ENCODE measurements around the gene APOL4.

The APOL4 gene

DNA sequence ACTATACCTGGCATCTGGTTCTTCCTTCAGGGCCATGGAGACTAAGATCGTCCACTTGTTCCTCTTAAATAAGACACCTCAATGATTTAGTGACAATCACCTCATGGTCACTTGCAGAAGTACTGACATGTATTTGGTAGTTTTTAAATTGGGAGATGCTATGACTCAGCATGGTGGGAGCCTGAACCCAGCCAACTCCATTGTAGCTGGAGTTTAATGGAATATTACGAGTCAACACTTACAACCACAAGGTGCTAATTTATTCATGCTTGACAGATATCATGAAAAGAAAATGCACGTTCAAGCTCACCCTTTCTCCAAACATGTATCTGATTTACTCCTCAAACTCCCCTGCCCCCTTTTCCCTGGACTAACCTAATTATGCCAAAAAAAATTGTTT, 24.4 kb downstream of the APOL4 start:
- in situ Hi-C loops (cut with MboI; ENCODE audit: low sequenced_read_pairs, unreplicated experiment), result no loop called here
- no peak for DNase-seq (ENCODE audit: low spot score)
- TF ChIP-seq, protein P1, sequence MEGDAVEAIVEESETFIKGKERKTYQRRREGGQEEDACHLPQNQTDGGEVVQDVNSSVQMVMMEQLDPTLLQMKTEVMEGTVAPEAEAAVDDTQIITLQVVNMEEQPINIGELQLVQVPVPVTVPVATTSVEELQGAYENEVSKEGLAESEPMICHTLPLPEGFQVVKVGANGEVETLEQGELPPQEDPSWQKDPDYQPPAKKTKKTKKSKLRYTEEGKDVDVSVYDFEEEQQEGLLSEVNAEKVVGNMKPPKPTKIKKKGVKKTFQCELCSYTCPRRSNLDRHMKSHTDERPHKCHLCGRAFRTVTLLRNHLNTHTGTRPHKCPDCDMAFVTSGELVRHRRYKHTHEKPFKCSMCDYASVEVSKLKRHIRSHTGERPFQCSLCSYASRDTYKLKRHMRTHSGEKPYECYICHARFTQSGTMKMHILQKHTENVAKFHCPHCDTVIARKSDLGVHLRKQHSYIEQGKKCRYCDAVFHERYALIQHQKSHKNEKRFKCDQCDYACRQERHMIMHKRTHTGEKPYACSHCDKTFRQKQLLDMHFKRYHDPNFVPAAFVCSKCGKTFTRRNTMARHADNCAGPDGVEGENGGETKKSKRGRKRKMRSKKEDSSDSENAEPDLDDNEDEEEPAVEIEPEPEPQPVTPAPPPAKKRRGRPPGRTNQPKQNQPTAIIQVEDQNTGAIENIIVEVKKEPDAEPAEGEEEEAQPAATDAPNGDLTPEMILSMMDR (IDR thresholded peaks at IDR 0.05; ENCODE audit: borderline replicate concordance, control extremely low read depth, extremely low read depth, insufficient read depth, missing control alignments), result no peak

DNA sequence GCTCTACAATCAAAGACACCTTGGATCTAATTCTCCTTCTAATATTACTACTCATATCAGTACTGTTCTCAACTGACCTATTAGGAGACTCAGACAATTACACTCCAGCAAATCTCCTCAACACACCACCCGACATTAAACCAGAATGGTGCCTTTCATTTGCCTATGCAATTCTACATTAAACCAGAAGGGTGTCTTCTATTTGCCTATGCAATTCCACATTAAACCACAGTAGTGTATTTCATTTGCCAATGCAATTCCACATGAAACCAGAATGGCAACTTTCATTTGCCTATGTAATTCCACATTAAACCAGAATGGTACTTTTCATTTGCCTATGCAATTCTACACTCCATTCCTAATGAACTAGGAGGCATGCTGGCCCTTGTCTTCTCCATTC, 25.7 kb downstream of the APOL4 start:
- DNase-seq (ENCODE audit: low spot score), result no peak
- TF ChIP-seq, protein P1 (IDR thresholded peaks at IDR 0.05; ENCODE audit: borderline replicate concordance, control extremely low read depth, extremely low read depth, insufficient read depth, missing control alignments), result no peak
- in situ Hi-C loops (cut with MboI; ENCODE audit: low sequenced_read_pairs, unreplicated experiment), result no loop called here

DNA sequence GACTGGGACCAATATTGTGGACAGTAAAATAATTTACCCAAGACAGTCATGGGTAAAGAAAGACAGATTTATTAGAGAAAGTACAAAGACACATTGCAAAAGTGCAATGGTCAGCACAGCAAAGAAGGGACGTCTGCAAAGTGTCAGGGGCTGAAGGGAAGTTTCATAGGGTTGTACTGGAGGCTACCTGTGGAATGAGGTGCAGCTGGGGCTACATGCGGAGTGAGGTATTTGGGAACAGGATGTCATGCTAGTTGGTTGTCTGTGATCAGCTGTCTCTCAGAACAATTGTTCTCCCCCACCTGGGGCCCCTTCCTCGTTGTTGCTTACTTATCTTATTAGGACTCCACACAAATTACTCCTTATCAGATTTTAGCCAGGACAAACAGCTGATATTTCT, 29.7 kb downstream of the APOL4 start:
- in situ Hi-C loops (cut with MboI; ENCODE audit: low sequenced_read_pairs, unreplicated experiment), result no loop called here
- no peak for DNase-seq (ENCODE audit: low spot score)
- TF ChIP-seq, protein P1 (IDR thresholded peaks at IDR 0.05; ENCODE audit: borderline replicate concordance, control extremely low read depth, extremely low read depth, insufficient read depth, missing control alignments), result no peak

DNA sequence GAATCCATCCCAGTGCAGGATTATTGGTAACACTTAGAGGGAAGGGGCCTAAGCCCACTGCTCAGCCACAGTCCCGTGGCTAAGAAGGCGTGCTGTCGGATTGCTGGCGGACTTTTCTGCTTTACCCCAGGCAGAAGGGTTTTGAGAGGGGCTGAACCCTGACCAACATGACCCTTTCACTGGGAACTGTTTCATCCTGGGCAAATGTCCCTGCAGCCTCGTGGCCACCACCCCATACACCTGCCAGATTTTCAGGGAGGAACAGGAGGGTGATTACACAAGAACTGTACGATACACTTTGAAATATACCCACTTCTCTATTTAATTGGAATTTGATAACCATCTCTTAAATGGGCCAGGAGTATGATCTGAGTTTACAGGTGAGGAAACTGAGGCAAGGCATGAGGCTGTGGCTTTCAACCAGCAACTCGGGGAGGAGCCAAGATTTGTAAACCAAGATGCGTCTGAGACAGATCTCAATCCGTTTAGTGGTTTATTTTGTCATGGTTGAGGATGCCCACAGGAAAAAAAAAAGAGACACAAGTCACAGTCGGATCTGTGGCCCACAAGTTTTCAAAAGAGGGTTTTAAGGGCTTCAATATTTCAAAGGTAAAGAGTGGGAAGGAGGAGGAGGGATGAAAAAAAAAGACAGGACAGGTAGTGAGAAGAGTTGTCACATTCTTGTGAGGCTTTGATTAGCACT, 34.9 kb downstream of the APOL4 start:
- in situ Hi-C loops (cut with MboI; ENCODE audit: low sequenced_read_pairs, unreplicated experiment), result no loop called here
- TF ChIP-seq, protein P1 (IDR thresholded peaks at IDR 0.05; ENCODE audit: borderline replicate concordance, control extremely low read depth, extremely low read depth, insufficient read depth, missing control alignments), result no peak
- no peak for DNase-seq (ENCODE audit: low spot score)

DNA sequence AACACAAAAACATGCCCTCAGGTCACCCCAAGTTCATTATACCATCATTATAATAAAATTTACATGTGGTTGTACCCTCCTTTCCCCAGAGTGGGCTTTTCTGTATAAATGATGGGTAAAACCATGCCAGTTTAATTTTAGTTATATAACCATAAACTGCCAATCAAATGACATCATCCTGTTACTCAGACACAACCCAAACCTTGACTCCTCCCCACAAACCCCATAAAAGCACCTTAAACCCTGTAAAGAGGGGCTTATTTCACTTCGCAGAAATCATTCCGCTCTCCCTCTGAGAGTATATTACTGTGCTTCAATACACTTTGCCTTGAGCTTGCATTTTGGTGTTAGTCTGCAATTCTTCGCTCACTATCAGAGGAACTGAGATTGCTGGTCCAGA, 35.5 kb downstream of the APOL4 start:
- no peak for DNase-seq (ENCODE audit: low spot score)
- in situ Hi-C loops (cut with MboI; ENCODE audit: low sequenced_read_pairs, unreplicated experiment), result no loop called here
- TF ChIP-seq, protein P1 (IDR thresholded peaks at IDR 0.05; ENCODE audit: borderline replicate concordance, control extremely low read depth, extremely low read depth, insufficient read depth, missing control alignments), result no peak

DNA sequence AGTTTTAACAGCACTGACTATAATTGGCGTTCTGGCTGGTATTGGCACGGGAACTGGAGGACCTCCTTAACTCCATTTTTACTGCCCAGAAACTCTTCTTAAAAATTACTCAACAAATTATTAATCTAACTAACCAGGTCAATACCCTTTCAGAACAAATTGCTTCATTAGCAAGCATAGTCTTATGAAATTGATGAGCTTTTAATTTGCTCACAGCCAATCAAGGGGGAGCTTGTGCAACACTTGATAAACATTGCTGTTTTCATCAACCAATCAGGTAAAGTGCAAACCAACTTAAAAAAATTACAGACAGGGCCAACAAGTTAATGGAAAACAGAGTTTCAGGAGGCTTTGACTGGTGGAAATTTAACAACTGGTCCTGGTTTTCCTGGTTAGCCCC, 36.5 kb downstream of the APOL4 start:
- in situ Hi-C loops (cut with MboI; ENCODE audit: low sequenced_read_pairs, unreplicated experiment), result no loop called here
- TF ChIP-seq, protein P1 (IDR thresholded peaks at IDR 0.05; ENCODE audit: borderline replicate concordance, control extremely low read depth, extremely low read depth, insufficient read depth, missing control alignments), result no peak
- DNase-seq (ENCODE audit: low spot score), result no peak

Data from GM13976 (cell line).